Measurements from ENCODE around the gene PGBD1. TPM values are rescaled to one million over a fixed set of nuclear protein-coding genes. Genes with fewer than 3 reads are reported as not detected.

Gene PGBD1
- total RNA-seq, 1 donor from 2014 or later, result 2.4 TPM

GRCh38 chr6:28349892-28350737, 68.7 kb downstream of the PGBD1 start, which contains the start of gene ZKSCAN3:
TSS of gene ZKSCAN3 (plus strand) at chr6:28349947. CDS start at chr6:28359587, 9,640 bp downstream.
- no peaks in the 10 kb centered on the region for H3K36me3 ChIP-seq (ENCODE audit: control insufficient read depth, insufficient read depth, low read length)
- H3K27me3 ChIP-seq (ENCODE audit: control insufficient read depth, insufficient read depth, low read length), result no peaks in the 10 kb centered on the region
- FAIRE-seq (no peak), DNase-seq (ENCODE audit: low read depth) (peak; percentile 72)
- peak within 1 kb of the TSS; percentile 79 for H3K4me3 ChIP-seq (ENCODE audit: low read depth, low read length)
- TF ChIP-seq CTCF (IDR thresholded peaks at IDR 0.05; ENCODE audit: insufficient read depth, low read length, severe bottlenecking), result no peak

GRCh38 chr6:28351087-28351486, 69.7 kb downstream of the PGBD1 start:
- H3K36me3 ChIP-seq (ENCODE audit: control insufficient read depth, insufficient read depth, low read length), result no peaks in the 10 kb centered on the region
- H3K4me3 ChIP-seq (ENCODE audit: low read depth, low read length), result no peak overlapping the region
- no peak for TF ChIP-seq CTCF (IDR thresholded peaks at IDR 0.05; ENCODE audit: insufficient read depth, low read length, severe bottlenecking)
- FAIRE-seq (no peak), DNase-seq (ENCODE audit: low read depth) (no peak)
- no peaks in the 10 kb centered on the region for H3K27me3 ChIP-seq (ENCODE audit: control insufficient read depth, insufficient read depth, low read length)

GRCh38 chr6:28351493-28351925, 70.1 kb downstream of the PGBD1 start:
- no peak for DNase-seq (ENCODE audit: low read depth)
- no peak for TF ChIP-seq CTCF (IDR thresholded peaks at IDR 0.05; ENCODE audit: insufficient read depth, low read length, severe bottlenecking)
- Histone ChIP-seq H3K4me3 (ENCODE audit: low read depth, low read length) (no peak overlapping the region), H3K27me3 (ENCODE audit: control insufficient read depth, insufficient read depth, low read length) (no peaks in the 10 kb centered on the region), H3K36me3 (ENCODE audit: control insufficient read depth, insufficient read depth, low read length) (no peaks in the 10 kb centered on the region)
- no peak for FAIRE-seq

Other genes starting within 250 kb of the PGBD1 start
- gene ZNF165, start 201.0 kb upstream of the PGBD1 start, total RNA-seq, result 2.6 and 4.7 TPM in 2 replicates
- 9.5 and 11.1 TPM in 2 replicates for gene ZSCAN16, start 157.0 kb upstream of the PGBD1 start, total RNA-seq
- gene ZKSCAN8, start 139.7 kb upstream of the PGBD1 start, total RNA-seq, result 6.4 and 9.7 TPM in 2 replicates
- gene ZSCAN9, start 56.3 kb upstream of the PGBD1 start, total RNA-seq, result 12.1 and 14.3 TPM in 2 replicates
- gene ZKSCAN4, start 29.3 kb upstream of the PGBD1 start, total RNA-seq, result 4.9 and 5.5 TPM in 2 replicates
- gene NKAPL, start 22.3 kb upstream of the PGBD1 start, total RNA-seq, result 0.79 and 1.2 TPM in 2 replicates
- 4.9 and 8.7 TPM in 2 replicates for gene ZSCAN26, start 14.4 kb upstream of the PGBD1 start, total RNA-seq
- gene ZSCAN31, start 54.6 kb downstream of the PGBD1 start, total RNA-seq, result 12.1 and 41.9 TPM in 2 replicates
- 2.6 and 3.2 TPM in 2 replicates for gene ZKSCAN3, start 68.4 kb downstream of the PGBD1 start, total RNA-seq
- 4.7 and 6.8 TPM in 2 replicates for gene ZSCAN12, start 118.2 kb downstream of the PGBD1 start, total RNA-seq
- gene ZSCAN23, start 161.9 kb downstream of the PGBD1 start, total RNA-seq, result 2.4 and 2.8 TPM in 2 replicates
- gene GPX6, start 234.2 kb downstream of the PGBD1 start, total RNA-seq, result not detected in 2 replicates
- gene GPX5, start 244.3 kb downstream of the PGBD1 start, total RNA-seq, result not detected in 2 replicates